Liver (tissue), 9 donors: ENCODE measurements around the gene TEX264. TPM values are rescaled to one million over a fixed set of nuclear protein-coding genes. Genes with fewer than 3 reads are reported as not detected.

Experiments
- DNase-seq: peaks from one replicate; pipeline ENCODE4 v3.0.0-alpha.2; 2017; ENCODE audit warnings: low spot score
- H3K27ac ChIP-seq, 2 donors: one replicate each; pipeline ENCODE4 v1.7.0; 2013; ENCODE audit warnings: inconsistent platforms in 2 of 2, low read length in 2 of 2, control low read depth in 1 of 2, low read depth in 1 of 2, mild to moderate bottlenecking in 1 of 2
- H3K27me3 ChIP-seq, 4 donors: one replicate each; pipeline versions ENCODE4 v1.6.1 to v1.7.0; 2013; ENCODE audit warnings: low read length in 3 of 4, inconsistent platforms in 1 of 4, mild to moderate bottlenecking in 1 of 4, moderate library complexity in 1 of 4; ENCODE audit not compliant: control insufficient read depth in 4 of 4, insufficient read depth in 4 of 4
- H3K36me3 ChIP-seq, 4 donors: one replicate each; pipeline versions ENCODE4 v1.6.1 to v1.7.0; 2013; ENCODE audit warnings: low read length in 3 of 4, mild to moderate bottlenecking in 3 of 4, low read depth in 1 of 4, moderate library complexity in 1 of 4; ENCODE audit not compliant: control insufficient read depth in 4 of 4, insufficient read depth in 3 of 4
- H3K4me1 ChIP-seq, 4 donors: one replicate each; pipeline versions ENCODE4 v1.6.1 to v1.7.0; 2013; ENCODE audit warnings: low read length in 3 of 4, mild to moderate bottlenecking in 3 of 4, moderate library complexity in 1 of 4; ENCODE audit not compliant: control insufficient read depth in 4 of 4, insufficient read depth in 4 of 4
- H3K4me3 ChIP-seq, 3 donors: one replicate each; pipeline versions ENCODE4 v1.6.1 to v1.7.0; 2013; ENCODE audit warnings: low read length in 3 of 3, control low read depth in 1 of 3, low read depth in 1 of 3, mild to moderate bottlenecking in 1 of 3
- H3K9ac ChIP-seq, 2 donors: one replicate each; pipeline ENCODE4 v1.7.0; 2013; ENCODE audit warnings: low read length in 2 of 2, mild to moderate bottlenecking in 2 of 2, moderate library complexity in 2 of 2, control low read depth in 1 of 2, low read depth in 1 of 2
- H3K9me3 ChIP-seq, 4 donors: one replicate each; pipeline versions ENCODE4 v1.6.1 to v1.7.0; 2013; ENCODE audit warnings: low read length in 3 of 4; ENCODE audit not compliant: control insufficient read depth in 4 of 4
- ATF3 ChIP-seq: IDR thresholded peaks from 2 replicates; pipeline ENCODE4 v1.6.1; 2016; ENCODE audit warnings: antibody characterized with exemption
- FOXA2 ChIP-seq: IDR thresholded peaks from 2 replicates; pipeline ENCODE4 v1.6.1; 2016; ENCODE audit warnings: antibody characterized with exemption
- GABPA ChIP-seq, 2 donors: IDR thresholded peaks in 1 of 2; conservative IDR thresholded peaks in 1 of 2; 2 replicates each; pipeline ENCODE4 v1.6.1; 2016; ENCODE audit warnings: antibody characterized with exemption in 2 of 2, mild to moderate bottlenecking in 1 of 2, moderate library complexity in 1 of 2
- JUND ChIP-seq, 2 donors: IDR thresholded peaks; 2 replicates each; pipeline ENCODE4 v1.6.1; 2016; ENCODE audit warnings: antibody characterized with exemption in 2 of 2
- RAD21 ChIP-seq, 2 donors: IDR thresholded peaks; 2 replicates each; pipeline ENCODE4 v1.6.1; 2016; ENCODE audit warnings: antibody characterized with exemption in 2 of 2, mild to moderate bottlenecking in 2 of 2
- REST ChIP-seq: IDR thresholded peaks from 2 replicates; pipeline ENCODE4 v1.6.1; 2016; ENCODE audit warnings: antibody characterized with exemption, mild to moderate bottlenecking
- RXRA ChIP-seq, 2 donors: IDR thresholded peaks; 2 replicates each; pipeline ENCODE4 v1.6.1; 2017 to 2018; ENCODE audit warnings: antibody characterized with exemption in 2 of 2, mild to moderate bottlenecking in 1 of 2
- SP1 ChIP-seq: IDR thresholded peaks from 2 replicates; pipeline ENCODE4 v1.6.1; 2018; ENCODE audit warnings: antibody characterized with exemption, mild to moderate bottlenecking
- TAF1 ChIP-seq: conservative IDR thresholded peaks from 2 replicates; pipeline ENCODE4 v1.6.1; 2016; ENCODE audit warnings: antibody characterized with exemption, mild to moderate bottlenecking
- YY1 ChIP-seq: IDR thresholded peaks from 2 replicates; pipeline ENCODE4 v1.6.1; 2016; ENCODE audit warnings: antibody characterized with exemption, mild to moderate bottlenecking
- ZBTB33 ChIP-seq: IDR thresholded peaks from 2 replicates; pipeline ENCODE4 v1.6.1; 2016; ENCODE audit warnings: antibody characterized with exemption
- WGBS: extraction: QIAGEN DNeasy Blood & Tissue Kit; methylation state at CpG from one replicate; pipeline ENCODE4 v1.1.7; 2013; 5-methylcytosine and 5-hydroxymethylcytosine counted together
- polyA plus RNA-seq, 2 donors: library from polyadenylated mRNA; stranded (reverse) in 1 of 2; unstranded in 1 of 2; fragments of 200-250 nt in 1 of 2; fragments of >200 nt in 1 of 2; fragmentation: Nextera tagmentation in 1 of 2; extraction: Ambion mirVana in 1 of 2; gene quantifications; one replicate each; pipeline versions ENCODE4 v1.2.1 to v1.2.3, GENCODE V29; 2013 to 2015
- total RNA-seq, 2 donors: library from RNA; depleted of rRNA; stranded (reverse); fragments of >200 nt; gene quantifications; one replicate each; pipeline ENCODE4 v1.2.3, GENCODE V29; 2014
- donor health status: healthy.
- donor health status: healthy.
- donor health status: healthy.
- donor health status: healthy.
- donor health status: healthy.

TEX264 gene
- total and polyA plus RNA-seq, 4 donors = 21.2 to 48.4 (median 35.6) TPM

- peaks cover 9 to 48% (median 24%) of the 10 kb centered on the region in 4 donors for H3K36me3 ChIP-seq
- peaks cover 0 to 4% (median 1%) of the 10 kb centered on the region in 4 donors for H3K4me1 ChIP-seq
- DNase-seq = no peak
- no peak for TF ChIP-seq RXRA (IDR thresholded peaks at IDR 0.05)
- TF ChIP-seq GABPA (IDR thresholded peaks at IDR 0.05 in 1 of 2, conservative IDR thresholded peaks at IDR 0.05 in 1 of 2) = no peak
- no peak for TF ChIP-seq ZBTB33
- no peak for TF ChIP-seq SP1
- no peak for TF ChIP-seq RAD21 (IDR thresholded peaks at IDR 0.05)
- TF ChIP-seq ATF3 = no peak
- no peak overlapping the region for H3K4me3 ChIP-seq
- H3K27ac ChIP-seq = no peak overlapping the region
- H3K9me3 ChIP-seq = no peaks in the 10 kb centered on the region
- 92% methylated on average over 12 of the region's 12 CpGs for WGBS
- H3K27me3 ChIP-seq = no peaks in the 10 kb centered on the region
- H3K9ac ChIP-seq = no peak overlapping the region
Measured at GRCh38 chr3:51703761-51704510, 32.9 kb downstream of the TEX264 start.

GRCh38 chr3:51704511-51704950 is 33.5 kb downstream of the TEX264 start:
- TF ChIP-seq YY1 = no peak
- TF ChIP-seq REST = no peak
- no peak for TF ChIP-seq JUND (IDR thresholded peaks at IDR 0.05)
- no peak for TF ChIP-seq FOXA2
- no peak for TF ChIP-seq TAF1
- TF ChIP-seq SP1 = no peak
- no peak for TF ChIP-seq ZBTB33
- no peak for TF ChIP-seq RAD21 (IDR thresholded peaks at IDR 0.05)
- DNase-seq = no peak
- Histone ChIP-seq H3K4me3 (no peak overlapping the region), H3K27ac (no peak overlapping the region), H3K4me1 (peaks cover 0 to 4% (median 1%) of the 10 kb centered on the region in 4 donors), H3K27me3 (no peaks in the 10 kb centered on the region), H3K9me3 (no peaks in the 10 kb centered on the region), H3K36me3 (peaks cover 6 to 43% (median 19%) of the 10 kb centered on the region in 4 donors), H3K9ac (no peak overlapping the region)
- 93% methylated on average over 4 of the region's 4 CpGs for WGBS
